NCI-H2029 treated with DMSO at 0.1 percent for 48 hours (cell line): ENCODE measurements around the gene BMPR2.
"Not testable (repeated sequence)": the region's sequence is repeated elsewhere in the genome, so short reads cannot be mapped to it uniquely, and the experiment has no call there.

ENCODE experiments used
- DNase-seq: peaks from one replicate; lab custom pipeline; 2025; lab: John Stamatoyannopoulos, UW

BMPR2 gene

DNA sequence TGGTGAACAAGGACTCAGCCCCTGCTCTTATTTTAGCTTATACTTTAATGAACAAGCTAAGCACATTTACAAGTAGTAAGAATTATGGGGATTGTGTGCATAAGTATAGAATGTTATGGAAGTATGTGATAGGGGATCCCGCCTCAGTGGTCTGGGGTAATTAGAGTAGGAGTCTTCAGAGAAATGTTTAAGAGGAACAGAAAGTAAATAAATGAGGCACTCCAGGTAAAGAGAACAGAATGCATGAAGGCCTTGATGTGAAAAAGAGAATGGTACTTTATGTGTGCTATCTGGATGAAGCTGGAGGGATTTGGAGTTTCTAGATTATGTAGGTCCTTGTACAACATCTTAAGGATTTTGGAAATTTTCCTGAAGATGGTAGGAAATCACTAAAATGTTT, 76.6 kb downstream of the BMPR2 start:
- DNase-seq, result no peak

DNA sequence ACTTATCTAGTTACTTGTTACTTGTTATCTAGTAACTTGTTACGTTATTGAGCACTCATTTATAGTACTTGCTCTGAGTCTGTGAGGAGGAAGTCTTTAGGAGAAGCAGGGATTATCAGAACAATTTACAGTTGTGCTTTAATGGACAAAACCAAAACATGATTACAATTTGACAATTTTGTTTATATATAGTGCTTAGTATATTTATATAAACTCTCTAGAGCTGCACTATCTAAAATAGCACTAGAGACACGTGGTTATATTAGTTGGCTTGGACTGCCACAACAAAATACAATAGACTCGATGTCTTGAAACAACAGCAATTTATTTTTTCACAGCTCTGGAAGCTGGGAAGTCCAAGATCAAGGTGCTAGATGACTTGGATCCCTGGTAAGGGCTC, 78.4 kb downstream of the BMPR2 start:
- no peak for DNase-seq

DNA sequence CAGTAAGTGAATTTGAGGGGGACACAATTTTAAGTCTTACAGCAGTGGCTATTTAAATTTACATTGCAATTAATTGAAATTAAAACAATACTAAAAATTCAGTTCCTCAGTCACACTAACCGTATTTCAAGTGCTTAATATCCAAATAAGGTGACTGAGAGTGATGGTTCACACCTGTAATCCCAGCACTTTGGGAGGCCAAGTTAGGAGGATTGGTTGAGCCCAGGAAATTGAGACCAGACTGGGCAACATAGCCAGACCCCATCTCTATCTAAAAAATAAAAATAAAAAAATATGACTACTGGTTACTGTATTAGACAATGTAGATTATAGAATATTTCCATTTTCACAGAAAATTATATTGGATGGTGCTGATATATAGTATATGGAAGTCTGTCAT, 79.0 kb downstream of the BMPR2 start:
- no peak for DNase-seq

DNA sequence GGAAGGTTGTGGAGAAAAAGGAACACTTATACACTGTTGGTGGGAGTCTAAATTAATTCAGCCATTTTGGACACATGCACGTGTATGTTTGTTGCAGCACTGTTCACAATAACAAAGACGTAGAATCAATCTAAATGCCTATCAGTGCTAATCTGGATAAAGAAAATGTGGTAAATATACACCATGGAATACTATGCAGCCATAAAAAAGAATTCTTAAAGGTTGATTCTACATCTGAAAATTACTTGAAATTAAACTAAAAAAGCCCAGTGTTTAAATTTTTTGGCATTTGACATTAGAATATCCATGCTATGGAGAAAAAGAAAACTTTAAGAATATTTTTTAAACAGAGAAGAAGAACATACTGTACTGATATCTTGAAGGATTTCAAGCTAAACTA, 84.0 kb downstream of the BMPR2 start:
- no peak for DNase-seq

DNA sequence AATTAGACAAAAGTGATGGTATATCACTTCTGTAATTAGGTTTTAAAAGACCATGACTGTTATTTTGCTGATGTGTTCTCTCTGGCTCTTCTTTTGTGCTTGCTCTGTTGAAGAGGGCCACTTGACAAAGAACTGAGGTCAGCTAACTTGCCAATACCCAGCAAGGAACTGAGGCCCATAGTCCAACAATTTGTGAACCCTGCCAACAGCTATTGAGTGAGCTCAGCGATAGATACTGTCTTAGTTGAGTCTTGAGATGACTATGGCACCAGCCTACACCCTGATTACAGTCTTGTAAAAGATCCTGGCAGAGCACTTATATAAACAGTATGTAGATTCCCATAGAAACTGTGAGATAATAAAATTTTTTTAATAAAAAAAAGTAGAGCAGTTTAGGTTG, 103.0 kb downstream of the BMPR2 start:
- no peak for DNase-seq

DNA sequence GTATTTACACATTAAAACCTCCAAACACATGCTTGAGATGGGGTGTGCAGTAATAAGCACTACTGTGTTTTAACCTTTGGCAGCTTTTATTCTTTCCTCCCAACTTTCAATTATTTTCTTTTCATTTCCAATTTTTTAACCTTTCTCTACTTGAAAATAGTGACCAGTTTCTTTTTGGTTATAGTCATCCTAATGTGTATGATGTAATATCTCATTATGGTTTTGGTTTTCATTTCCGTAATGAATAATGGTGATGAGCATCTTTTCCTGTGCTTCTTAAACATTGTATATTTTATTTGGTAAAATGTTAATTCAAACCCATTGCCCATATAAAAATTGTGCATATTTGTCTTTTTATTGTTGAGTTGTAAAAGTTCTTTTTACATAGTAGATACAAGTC, 103.5 kb downstream of the BMPR2 start:
- no peak for DNase-seq

DNA sequence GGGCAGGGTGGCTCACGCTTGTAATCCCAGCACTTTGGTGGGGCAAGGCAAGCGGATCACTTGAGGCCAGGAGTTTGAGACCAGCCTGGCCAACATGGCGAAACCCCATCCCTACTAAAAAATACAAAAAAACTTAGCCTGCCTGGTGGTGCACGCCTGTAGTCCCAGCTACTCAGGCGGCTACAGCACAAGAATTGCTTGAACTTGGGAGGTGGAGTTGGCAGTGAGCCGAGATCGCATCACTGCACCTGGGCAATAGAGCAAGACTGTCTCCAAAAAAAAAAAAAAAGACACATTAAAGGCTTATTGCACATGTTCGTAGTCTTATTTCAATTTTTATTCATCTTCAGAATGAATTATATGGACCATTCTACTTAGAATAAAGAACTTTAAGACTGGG, 110.2 kb downstream of the BMPR2 start:
- no peak for DNase-seq

DNA sequence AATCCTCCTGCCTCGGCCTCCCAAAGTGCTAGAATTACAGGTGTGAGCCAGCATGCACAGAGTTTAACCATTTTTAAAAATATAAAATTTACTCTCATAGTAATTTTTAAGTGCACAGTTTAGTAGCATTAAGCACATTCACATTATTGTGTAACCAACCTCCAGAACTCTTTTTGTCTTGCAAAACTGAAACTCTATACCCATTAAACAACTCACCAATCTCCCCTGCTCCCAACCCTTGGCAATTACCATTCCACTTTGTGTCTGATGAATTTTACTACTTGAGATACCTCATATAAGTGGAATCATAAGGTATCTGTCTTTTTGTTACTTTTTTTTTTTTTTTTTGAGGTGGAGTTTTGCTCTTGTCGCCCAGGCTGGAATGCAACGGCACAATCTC, 112.5 kb downstream of the BMPR2 start:
- DNase-seq, result no peak

DNA sequence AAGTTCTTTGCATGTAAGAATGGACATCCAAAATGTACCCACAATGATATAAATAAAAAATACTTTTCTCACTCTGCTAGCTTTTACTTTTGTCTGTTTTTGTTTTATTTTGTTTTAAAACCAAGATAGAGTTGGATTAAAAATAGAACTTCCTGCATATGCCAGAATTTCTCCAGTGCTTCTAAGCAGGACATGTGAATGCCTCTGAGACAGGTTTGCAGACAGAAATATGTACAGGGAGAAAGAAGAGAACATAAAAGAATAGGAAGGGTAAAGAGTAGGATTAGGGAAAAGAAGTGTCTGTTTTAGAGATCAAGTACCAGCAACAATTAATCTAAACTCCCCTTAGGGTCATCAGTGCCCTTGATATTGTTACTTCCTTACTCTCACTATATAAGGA, 114.4 kb downstream of the BMPR2 start:
- DNase-seq, result no peak

DNA sequence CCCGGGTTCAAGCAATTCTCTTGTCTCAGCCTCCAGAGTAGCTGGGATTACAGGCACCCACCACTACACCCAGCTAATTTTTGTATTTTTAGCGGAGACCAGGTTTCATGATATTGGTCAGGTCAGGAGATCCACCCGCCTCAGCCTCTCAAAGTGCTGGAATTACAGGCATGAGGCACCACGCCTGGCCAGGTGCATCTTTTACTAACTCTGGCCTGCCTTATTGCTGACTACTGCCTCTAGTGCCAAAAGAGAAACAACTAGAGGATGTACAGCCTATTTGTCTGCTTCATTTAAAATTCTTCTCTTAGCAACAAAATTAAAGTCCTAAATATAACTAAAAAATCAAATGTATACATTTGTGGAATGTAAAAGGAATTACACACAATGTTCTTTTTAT, 115.4 kb downstream of the BMPR2 start:
- DNase-seq, result no peak

DNA sequence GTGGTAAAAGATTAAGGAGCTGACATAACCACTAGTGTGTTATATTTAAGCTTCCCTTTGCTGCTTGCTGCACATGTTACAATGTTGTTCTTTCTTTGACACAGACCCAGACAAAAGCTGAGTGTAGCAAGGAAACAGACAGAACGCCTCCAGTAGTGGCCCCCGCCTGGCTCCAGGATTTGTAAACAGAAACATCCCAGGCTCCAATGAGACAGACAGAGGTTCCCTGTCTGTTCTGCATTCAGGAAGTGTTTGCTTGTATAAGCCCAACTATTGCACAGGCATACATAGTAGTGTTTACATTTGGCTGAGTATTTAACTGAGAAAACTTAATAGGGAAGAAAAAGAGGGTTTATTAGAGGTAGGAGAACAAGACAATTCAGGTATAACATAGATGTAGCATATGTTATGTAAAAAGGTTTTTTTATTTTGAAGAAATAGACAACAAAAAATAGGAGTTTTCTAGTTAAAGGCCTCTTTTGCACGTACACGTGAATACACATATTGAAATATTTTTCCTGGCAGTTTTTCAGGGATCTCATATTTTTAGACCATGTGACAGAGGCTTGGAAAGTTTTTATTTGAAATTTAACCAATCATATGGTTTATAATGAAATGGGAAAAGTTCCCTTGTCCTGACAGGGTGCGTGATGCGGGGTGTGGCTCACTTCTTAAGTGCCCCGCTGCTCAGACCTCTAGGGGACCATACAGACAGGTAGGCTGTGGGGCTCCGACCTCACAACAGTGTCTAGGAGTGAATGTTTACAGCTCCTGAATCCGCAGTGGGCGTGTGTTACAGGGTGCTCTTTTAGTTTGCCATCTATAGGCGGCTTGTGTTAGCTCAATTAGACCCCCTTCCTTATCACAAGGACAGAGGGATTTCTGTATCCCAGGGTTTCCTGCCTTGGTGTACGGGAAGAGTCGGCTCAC, 118.4 kb downstream of the BMPR2 start:
- DNase-seq, result peak; percentile 50

DNA sequence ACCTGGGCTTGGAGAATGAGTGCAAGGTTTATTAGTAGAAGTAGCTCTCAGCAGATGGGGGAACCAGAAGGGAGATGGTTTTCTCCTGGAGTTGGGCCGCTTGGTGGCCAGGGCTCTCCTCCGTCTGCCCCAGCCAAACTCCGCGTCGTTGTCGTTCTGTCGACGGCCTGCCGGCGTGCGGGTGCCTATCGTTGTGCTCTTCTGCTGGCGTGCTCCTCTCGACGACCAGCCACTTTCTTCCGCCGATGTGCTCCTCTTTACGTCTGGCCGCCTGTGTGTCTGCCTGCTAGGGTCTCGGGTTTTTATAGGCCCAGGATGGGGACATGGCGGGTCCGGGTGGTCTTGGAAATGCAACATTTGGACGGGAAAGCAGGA, 119.1 kb downstream of the BMPR2 start:
- no peak for DNase-seq

DNA sequence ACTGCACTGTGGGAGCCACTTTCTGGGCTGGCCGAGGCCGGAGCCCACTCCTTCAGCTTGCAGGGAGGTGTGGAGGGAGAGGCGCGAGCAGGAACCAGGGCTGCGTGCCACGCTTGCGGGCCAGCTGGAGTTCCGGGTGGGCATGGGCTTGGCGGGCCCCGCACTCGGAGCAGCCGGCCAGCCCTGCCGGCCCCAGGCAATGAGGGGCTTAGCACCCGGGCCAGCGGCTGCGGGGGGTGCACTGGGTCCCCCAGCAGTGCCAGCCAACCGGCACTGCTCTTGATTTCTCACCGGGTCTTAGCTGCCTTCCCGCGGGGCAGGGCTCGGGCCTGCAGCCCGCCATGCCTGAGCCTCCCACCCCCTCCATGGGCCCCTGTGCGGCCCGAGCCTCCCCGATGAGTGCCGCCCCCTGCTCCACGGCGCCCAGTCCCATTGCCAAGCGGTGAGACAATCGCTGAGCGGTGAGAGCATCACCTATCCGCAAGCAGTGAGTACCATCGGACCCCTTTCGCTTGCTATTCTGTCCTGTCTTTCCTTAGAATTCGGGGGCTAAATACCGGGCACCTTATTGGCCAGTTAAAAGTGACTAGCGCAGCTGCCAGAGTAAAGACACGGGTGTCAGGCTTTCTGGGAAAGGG, 120.8 kb downstream of the BMPR2 start:
- not testable (repeated sequence) for DNase-seq

DNA sequence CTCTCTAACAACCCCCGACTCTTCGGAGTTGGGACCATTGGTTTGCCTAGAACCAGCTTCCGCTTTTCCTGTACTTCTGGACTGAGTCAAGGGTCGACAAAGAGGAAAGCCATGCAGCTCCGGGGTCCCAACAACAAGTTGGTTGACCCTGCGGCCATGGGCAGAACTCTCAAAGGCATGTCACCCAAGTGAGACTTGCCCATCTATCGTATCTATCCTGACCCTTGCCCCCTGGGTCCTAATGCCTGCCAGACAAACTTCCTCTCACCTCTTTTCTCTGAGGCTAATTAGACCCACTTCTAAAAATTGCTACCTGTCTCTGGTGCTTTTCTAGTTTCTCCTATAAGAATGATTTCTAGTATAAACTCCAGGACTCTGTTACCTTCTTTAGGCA, 121.3 kb downstream of the BMPR2 start:
- DNase-seq, result not testable (repeated sequence)

DNA sequence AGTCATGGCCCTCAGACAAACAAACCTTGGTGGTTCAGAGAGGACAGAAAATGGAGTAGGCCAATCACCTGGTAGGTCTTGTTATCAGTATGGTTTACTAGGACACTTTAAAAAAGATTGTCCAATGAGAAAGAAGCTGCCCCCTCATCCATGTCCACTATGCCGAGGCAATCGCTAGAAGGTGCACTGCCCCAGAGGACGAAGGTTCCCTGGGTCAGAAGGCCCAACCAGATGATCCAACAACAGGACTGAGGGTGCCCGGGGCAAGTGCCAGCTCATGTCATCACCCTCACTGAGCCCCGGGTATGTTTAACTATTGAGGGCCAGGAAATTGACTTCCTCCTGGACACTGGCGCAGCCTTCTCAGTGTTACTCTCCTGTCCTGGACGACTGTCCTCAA, 123.7 kb downstream of the BMPR2 start:
- not testable (repeated sequence) for DNase-seq

DNA sequence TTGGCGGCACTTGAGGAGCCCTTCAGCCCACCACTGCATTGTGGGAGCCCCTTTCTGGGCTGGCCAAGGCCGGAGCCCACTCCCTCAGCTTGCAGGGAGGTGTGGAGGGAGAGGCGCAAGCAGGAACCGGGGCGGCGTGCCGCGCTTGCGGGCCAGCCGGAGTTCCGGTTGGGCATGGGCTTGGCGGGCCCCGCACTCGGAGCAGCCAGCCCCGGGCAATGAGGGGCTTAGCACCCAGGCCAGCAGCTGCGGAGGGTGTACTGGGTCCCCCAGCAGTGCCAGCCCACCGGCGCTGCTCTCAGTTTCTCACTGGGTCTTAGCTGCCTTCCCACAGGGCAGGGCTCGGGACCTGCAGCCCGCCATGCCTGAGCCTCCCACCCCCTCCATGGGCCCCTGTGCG, 127.1 kb downstream of the BMPR2 start:
- DNase-seq, result not testable (repeated sequence)

DNA sequence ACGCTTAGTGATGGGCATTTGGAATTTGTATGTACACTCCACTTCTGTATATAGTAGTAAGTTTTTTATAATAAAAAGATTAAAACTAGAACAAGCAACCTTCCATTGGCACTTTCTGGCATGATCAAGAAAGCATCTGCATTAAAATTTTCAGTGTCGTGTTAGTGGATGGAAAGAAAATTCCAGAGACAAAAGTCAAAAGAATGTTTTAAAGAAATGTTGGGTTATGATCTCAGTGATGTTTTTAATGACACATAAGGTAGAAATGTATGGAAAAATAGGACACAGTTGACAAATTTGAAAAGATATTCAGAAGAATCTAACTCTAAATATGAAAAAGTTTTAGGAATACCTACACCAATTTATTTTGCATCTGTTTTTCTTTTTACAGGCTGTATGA, 132.6 kb downstream of the BMPR2 start:
- DNase-seq, result no peak

DNA sequence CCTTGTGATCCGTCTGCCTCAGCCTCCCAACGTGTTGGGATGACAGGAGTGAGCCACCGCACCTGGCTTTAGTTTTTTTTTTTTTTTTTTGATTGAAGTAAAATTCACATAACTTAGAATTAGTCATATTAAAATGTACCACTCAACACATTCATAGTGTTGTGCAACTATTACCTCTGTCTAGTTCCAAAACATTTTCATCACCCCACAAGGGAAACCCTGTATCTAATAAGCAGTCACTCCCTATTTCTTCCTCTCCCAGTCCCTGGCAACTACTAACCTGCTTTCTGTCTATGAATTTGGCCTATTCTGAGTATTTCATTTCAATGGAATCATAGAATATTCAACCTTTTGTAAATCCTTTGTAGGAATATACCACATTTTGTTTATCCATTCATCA, 134.8 kb downstream of the BMPR2 start:
- DNase-seq, result no peak

DNA sequence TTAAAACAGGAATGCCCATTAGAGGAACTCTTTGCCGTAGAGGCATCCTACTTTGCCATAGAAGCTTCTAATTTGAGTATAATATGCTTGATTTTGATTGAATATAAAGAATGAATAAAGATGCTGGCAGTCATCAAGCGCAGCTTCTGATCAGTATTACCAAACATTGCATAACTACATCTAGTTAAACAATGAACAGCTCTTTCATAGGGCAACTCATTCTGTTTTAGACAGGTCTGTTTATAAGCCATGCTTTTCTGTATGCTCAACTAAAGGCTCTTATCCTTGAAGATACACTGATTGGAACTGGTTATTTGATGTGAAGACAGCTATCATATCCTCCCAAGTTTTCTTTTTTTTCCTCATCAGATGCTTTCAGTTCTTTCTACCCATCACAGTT, 136.0 kb downstream of the BMPR2 start:
- DNase-seq, result no peak

DNA sequence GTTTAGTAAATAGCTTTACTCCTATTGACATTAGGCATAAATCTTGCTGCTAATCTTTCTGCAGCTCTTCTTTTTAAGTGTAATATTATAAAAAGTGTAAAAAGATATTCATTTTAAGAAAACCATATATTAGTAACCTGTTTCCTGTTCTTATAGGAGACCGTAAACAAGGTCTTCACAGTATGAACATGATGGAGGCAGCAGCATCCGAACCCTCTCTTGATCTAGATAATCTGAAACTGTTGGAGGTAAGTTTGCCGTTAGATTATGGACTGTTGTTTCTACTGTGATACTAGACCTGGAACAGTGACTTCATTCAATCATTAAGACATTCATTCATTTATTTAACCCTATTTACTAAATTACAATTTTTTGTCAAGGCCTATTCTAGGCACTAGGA, 138.6 kb downstream of the BMPR2 start:
- no peak for DNase-seq

DNA sequence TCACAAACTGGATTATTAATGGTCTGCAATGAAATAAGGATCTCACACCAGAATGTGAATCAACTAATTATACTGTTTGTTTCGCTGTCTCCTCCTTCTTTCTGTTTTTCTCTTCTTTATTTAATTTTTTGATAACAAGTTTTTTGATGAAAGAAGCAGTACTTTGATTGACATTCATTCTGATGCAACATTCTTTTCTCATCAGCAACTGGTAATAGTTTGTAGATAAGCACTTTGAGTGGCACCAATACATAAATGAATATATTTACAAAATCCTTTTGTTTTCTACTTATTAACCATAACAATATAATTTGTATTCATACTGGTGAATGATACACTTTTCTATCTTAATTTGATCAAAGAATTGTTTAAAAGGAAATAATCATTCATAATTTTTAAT, 143.3 kb downstream of the BMPR2 start:
- no peak for DNase-seq

DNA sequence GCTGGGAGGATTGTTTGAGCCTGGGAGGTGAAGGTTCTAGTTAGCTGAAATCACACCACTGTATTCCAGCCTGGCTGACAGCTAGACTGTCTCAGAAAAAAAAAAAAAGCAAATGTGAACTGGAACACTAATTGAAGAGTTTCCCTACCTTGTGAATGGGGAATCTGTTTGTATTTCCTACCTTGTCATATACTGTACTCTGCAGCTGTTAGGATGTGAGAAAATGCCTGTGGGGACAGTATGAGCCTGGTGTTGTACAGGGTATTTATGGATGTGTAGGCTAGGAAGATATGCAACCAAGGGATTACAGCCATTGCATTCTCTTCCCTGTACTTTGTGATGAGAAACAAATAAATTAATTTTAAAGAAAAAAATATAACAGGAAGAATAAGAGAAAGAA, 145.3 kb downstream of the BMPR2 start:
- DNase-seq, result no peak

DNA sequence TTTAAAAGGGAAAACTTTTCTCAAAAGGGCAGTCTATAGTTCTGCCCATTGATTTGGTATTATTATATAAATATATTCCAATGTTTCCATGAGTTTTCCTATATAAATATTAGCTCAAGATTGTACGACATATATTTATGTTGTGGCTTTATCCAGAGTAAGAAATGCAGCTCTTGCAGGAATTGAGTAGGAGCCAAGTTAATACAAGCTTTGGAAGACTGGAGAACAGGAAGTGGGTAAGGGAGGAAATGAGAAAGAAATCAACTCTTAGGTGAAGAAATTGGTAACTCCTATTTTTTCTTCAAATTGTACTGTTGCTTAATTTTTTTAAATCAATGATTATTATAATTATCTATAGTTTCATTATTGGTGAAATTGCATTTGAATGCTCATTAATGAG, 153.3 kb downstream of the BMPR2 start:
- DNase-seq, result no peak

DNA sequence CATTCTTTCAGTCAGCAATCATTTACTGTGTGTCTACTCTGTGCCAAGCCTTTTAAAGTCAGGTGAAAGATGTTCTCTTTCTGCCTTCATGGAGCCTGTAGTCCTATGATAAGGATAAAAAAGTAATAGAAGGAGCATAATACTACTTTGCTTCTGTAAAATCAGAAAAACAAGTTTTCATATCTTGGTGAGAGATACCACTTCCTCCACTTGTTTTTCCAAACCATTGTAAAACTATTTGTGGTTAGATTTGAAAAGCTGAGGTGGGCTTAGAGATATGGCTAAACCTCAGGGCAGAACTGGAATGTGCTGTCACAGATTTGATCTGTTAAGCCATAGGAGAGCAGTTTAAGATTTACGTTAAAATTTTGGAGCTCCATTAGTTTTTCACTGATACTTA, 153.9 kb downstream of the BMPR2 start:
- DNase-seq, result no peak
